Keratinocyte (primary cell): Measurements from ENCODE around the gene WNT1. TPM values are rescaled to one million over a fixed set of nuclear protein-coding genes. Genes with fewer than 3 reads are reported as not detected.
A peak's percentile ranks its signal among the peaks of the same experiment; 100 is the strongest.

ENCODE experiments used
- DNase-seq: peaks from one replicate; pipeline ENCODE4 v3.0.0-alpha.2; 2011; ENCODE audit warnings: low read depth, missing footprints, low spot score
- FAIRE-seq: peaks from 2 replicates; lab custom pipeline; 2011; peaks lifted over from hg19 to GRCh38; lab: Jason Lieb, UNC
- H2AFZ ChIP-seq: 2 replicates; pipeline ENCODE4 v1.6.0; 2012; ENCODE audit warnings: low read length, control low read depth, inconsistent platforms; ENCODE audit not compliant: control insufficient read depth
- H3K27ac ChIP-seq: 2 replicates; pipeline ENCODE4 v1.5.1; 2011; ENCODE audit warnings: low read length; ENCODE audit not compliant: control insufficient read depth, insufficient read depth
- H3K27me3 ChIP-seq: 3 replicates; pipeline ENCODE4 v1.6.0; 2011; ENCODE audit warnings: low read length; ENCODE audit not compliant: control insufficient read depth, insufficient read depth; ENCODE audit errors: extremely low read depth
- H3K36me3 ChIP-seq, 2 experiments: 2 replicates in 1 of 2; 3 replicates in 1 of 2; pipeline ENCODE4 v1.5.1; 2011; ENCODE audit warnings: low read length in 2 of 2, mild to moderate bottlenecking in 1 of 2; ENCODE audit not compliant: control insufficient read depth in 2 of 2, insufficient read depth in 2 of 2; ENCODE audit errors: extremely low read depth in 1 of 2
- H3K4me1 ChIP-seq: 3 replicates; pipeline ENCODE4 v1.5.1; 2011; ENCODE audit warnings: low read length; ENCODE audit not compliant: control insufficient read depth, insufficient read depth; ENCODE audit errors: extremely low read depth
- H3K4me2 ChIP-seq: 3 replicates; pipeline ENCODE4 v1.6.0; 2011; ENCODE audit warnings: low read depth, low read length; ENCODE audit not compliant: control insufficient read depth, insufficient read depth; ENCODE audit errors: extremely low read depth
- H3K4me3 ChIP-seq, 3 experiments: fragments of 200-600 bp in 1 of 3; sonication (generic) in 1 of 3; 2 replicates in 2 of 3; 3 replicates in 1 of 3; pipeline ENCODE4 v1.5.1; 2011 to 2016; ENCODE audit warnings: low read length in 3 of 3, mild to moderate bottlenecking in 3 of 3, control low read depth in 2 of 3, inconsistent platforms in 1 of 3, low read depth in 1 of 3, mixed read lengths in 1 of 3, mixed run types in 1 of 3, moderate library complexity in 1 of 3; ENCODE audit not compliant: control insufficient read depth in 2 of 3, insufficient read depth in 2 of 3; ENCODE audit errors: extremely low read depth in 1 of 3
- H3K79me2 ChIP-seq: 2 replicates; pipeline ENCODE4 v1.6.0; 2012; ENCODE audit warnings: low read length; ENCODE audit not compliant: control insufficient read depth, insufficient read depth
- H3K9ac ChIP-seq: 3 replicates; pipeline ENCODE4 v1.6.0; 2011; ENCODE audit warnings: low read length; ENCODE audit not compliant: control insufficient read depth, insufficient read depth; ENCODE audit errors: extremely low read depth
- H3K9me1 ChIP-seq: 3 replicates; pipeline ENCODE4 v1.6.0; 2011; ENCODE audit warnings: low read length; ENCODE audit not compliant: control insufficient read depth, insufficient read depth; ENCODE audit errors: extremely low read depth
- H3K9me3 ChIP-seq: 2 replicates; pipeline ENCODE4 v1.5.1; 2012; ENCODE audit warnings: low read depth, low read length; ENCODE audit not compliant: control insufficient read depth
- H4K20me1 ChIP-seq: 3 replicates; pipeline ENCODE4 v1.6.0; 2011; ENCODE audit warnings: low read length; ENCODE audit not compliant: control insufficient read depth, insufficient read depth; ENCODE audit errors: extremely low read depth
- CTCF ChIP-seq, 3 experiments: IDR thresholded peaks in 1 of 3; conservative IDR thresholded peaks in 1 of 3; optimal IDR thresholded peaks in 1 of 3; 2 replicates in 2 of 3; 3 replicates in 1 of 3; pipeline versions ENCODE3 to v1.5.1; 2011; ENCODE audit warnings: low read length in 3 of 3, mild to moderate bottlenecking in 3 of 3, moderate library complexity in 2 of 3, control low read depth in 1 of 3, inconsistent platforms in 1 of 3; ENCODE audit not compliant: insufficient read depth in 2 of 3; ENCODE audit errors: extremely low read depth in 1 of 3
- EZH2 ChIP-seq: IDR thresholded peaks from one replicate; pipeline ENCODE4 v1.6.1; 2012; ENCODE audit warnings: inconsistent platforms, mild to moderate bottlenecking, low read length, moderate library complexity
- dilution Hi-C: fragments of 300-500 bp; cut with MboI; formaldehyde crosslinking; loops from one replicate; pipeline ENCODE4 v1.7.0; 2020; ENCODE audit warnings: low sequenced_read_pairs; ENCODE audit not compliant: extremely low pct_ligation_motif_present
- polyA plus RNA-seq, 5 experiments: library from polyadenylated mRNA; depleted of rRNA in 3 of 5; stranded (reverse) in 3 of 5; stranded (forward) in 1 of 5; unstranded in 1 of 5; fragments of >200 nt; gene quantifications; 1 replicate in 1 of 5; 2 replicates in 3 of 5; 3 replicates in 1 of 5; pipeline versions ENCODE4 v1.2.1 to v1.2.3, GENCODE V29; 2011 to 2012; ENCODE audit warnings: missing spikeins in 2 of 5, low read depth in 1 of 5, low replicate concordance in 1 of 5

The WNT1 gene
- polyA plus RNA-seq, 1 donor (not counting 4 experiments of a cell fraction or from before 2014, with no cell fraction given), result not detected

GRCh38 chr12:48946943-48947342 lies 31.2 kb upstream of the WNT1 start:
- Histone ChIP-seq H3K9ac (no peak overlapping the region), H3K4me2 (no peak overlapping the region), H3K9me1 (no peaks in the 10 kb centered on the region), H3K9me3 (no peaks in the 10 kb centered on the region), H4K20me1 (peaks cover 16% of the 10 kb centered on the region), H3K79me2 (peaks cover 77% of the 10 kb centered on the region), H3K36me3 (peaks cover 7% of the 10 kb centered on the region in 2 experiments), H3K27me3 (no peaks in the 10 kb centered on the region), H3K4me1 (peaks cover 18% of the 10 kb centered on the region), H3K4me3 (no peak overlapping the region), H2AFZ (no peak overlapping the region), H3K27ac (no peak overlapping the region)
- DNase-seq (no peak), FAIRE-seq (no peak)
- TF ChIP-seq EZH2 (no peak), CTCF (optimal IDR thresholded peaks at IDR 0.05 in 1 of 3, IDR thresholded peaks at IDR 0.05 in 1 of 3, conservative IDR thresholded peaks at IDR 0.05 in 1 of 3; ENCODE audit: extremely low read depth in 1 of 3, insufficient read depth in 2 of 3, low read length in 3 of 3) (no peak)
- dilution Hi-C loops, result no loop called here

- Histone ChIP-seq H3K4me1 (peaks cover 18% of the 10 kb centered on the region), H3K27ac (no peak overlapping the region), H3K9me1 (no peaks in the 10 kb centered on the region), H3K4me3 (no peak overlapping the region), H4K20me1 (peaks cover 13% of the 10 kb centered on the region), H3K9me3 (no peaks in the 10 kb centered on the region), H3K79me2 (peaks cover 77% of the 10 kb centered on the region), H3K9ac (no peak overlapping the region), H3K4me2 (no peak overlapping the region), H3K27me3 (no peaks in the 10 kb centered on the region), H3K36me3 (peaks cover 3 to 10% of the 10 kb centered on the region in 2 experiments), H2AFZ (no peak overlapping the region)
- dilution Hi-C loops, result no loop called here
- no peak for TF ChIP-seq EZH2
- TF ChIP-seq CTCF (optimal IDR thresholded peaks at IDR 0.05 in 1 of 3, IDR thresholded peaks at IDR 0.05 in 1 of 3, conservative IDR thresholded peaks at IDR 0.05 in 1 of 3; ENCODE audit: extremely low read depth in 1 of 3, insufficient read depth in 2 of 3, low read length in 3 of 3), result no peak
- DNase-seq (no peak), FAIRE-seq (peak; percentile 41)
These were observed 30.4 kb upstream of the WNT1 start for GRCh38 chr12:48947727-48948126.
